Measurements from ENCODE around the gene CCL2.

CCL2 gene

DNA sequence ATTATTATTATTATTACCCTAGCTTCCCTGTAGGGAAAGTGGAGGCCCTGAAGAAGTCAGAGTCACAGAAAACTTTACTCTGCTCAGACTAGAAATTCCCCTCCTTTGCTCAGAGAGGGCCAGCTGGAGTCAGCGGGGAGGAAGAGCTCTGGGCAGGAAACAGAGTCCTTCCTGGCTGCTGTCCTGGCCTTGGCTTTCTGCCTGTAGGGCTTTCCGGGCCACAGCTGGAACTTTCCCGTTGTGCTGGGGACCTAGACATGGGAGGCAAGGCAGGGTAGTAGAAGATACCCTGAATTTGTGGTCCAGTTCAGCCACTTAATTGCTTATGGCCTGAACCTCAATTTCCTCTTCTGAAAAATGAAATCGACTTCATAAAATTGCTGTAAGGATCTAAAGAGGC, 14.0 kb upstream of the CCL2 start:
- WGBS, 2 experiments (ENCODE audit: insufficient coverage in 2 of 2) = 79% methylated on average over 3 of the region's 4 CpGs; no CpG with 5 or more reads in 1 of the 2 experiments
- H3K36me3 ChIP-seq (ENCODE audit: control insufficient read depth, insufficient read depth, low read length) = no peaks in the 10 kb centered on the region
- no peak overlapping the region for H3K4me3 ChIP-seq (ENCODE audit: extremely low read depth, insufficient read depth, low read length, poor library complexity, severe bottlenecking)
- H3K27ac ChIP-seq (ENCODE audit: low read depth, low read length, severe bottlenecking) = no peak overlapping the region
- peaks cover 20% of the 10 kb centered on the region for H3K4me1 ChIP-seq (ENCODE audit: control insufficient read depth, insufficient read depth, low read length, poor library complexity, severe bottlenecking)
- no peaks in the 10 kb centered on the region for H3K9me3 ChIP-seq (ENCODE audit: control insufficient read depth, low read length)

GRCh38 chr17:34242587-34243363, 12.3 kb upstream of the CCL2 start:
- Histone ChIP-seq H3K27ac (ENCODE audit: low read depth, low read length, severe bottlenecking) (no peak overlapping the region), H3K4me1 (ENCODE audit: control insufficient read depth, insufficient read depth, low read length, poor library complexity, severe bottlenecking) (peaks cover 9% of the 10 kb centered on the region), H3K36me3 (ENCODE audit: control insufficient read depth, insufficient read depth, low read length) (no peaks in the 10 kb centered on the region), H3K9me3 (ENCODE audit: control insufficient read depth, low read length) (no peaks in the 10 kb centered on the region), H3K4me3 (ENCODE audit: extremely low read depth, insufficient read depth, low read length, poor library complexity, severe bottlenecking) (no peak overlapping the region)
- WGBS, 2 experiments (ENCODE audit: insufficient coverage in 2 of 2) = 84 to 97% methylated on average over 5 to 6 of the region's 8 CpGs

- Histone ChIP-seq H3K4me3 (ENCODE audit: extremely low read depth, insufficient read depth, low read length, poor library complexity, severe bottlenecking) (no peak overlapping the region), H3K9me3 (ENCODE audit: control insufficient read depth, low read length) (no peaks in the 10 kb centered on the region), H3K4me1 (ENCODE audit: control insufficient read depth, insufficient read depth, low read length, poor library complexity, severe bottlenecking) (peaks cover under 1% of the 10 kb centered on the region), H3K36me3 (ENCODE audit: control insufficient read depth, insufficient read depth, low read length) (no peaks in the 10 kb centered on the region), H3K27ac (ENCODE audit: low read depth, low read length, severe bottlenecking) (no peak overlapping the region)
- 90 to 92% methylated on average over 6 to 7 of the region's 7 CpGs for WGBS, 2 experiments (ENCODE audit: insufficient coverage in 2 of 2)
These were observed 11.4 kb upstream of the CCL2 start for GRCh38 chr17:34243364-34244320.

DNA sequence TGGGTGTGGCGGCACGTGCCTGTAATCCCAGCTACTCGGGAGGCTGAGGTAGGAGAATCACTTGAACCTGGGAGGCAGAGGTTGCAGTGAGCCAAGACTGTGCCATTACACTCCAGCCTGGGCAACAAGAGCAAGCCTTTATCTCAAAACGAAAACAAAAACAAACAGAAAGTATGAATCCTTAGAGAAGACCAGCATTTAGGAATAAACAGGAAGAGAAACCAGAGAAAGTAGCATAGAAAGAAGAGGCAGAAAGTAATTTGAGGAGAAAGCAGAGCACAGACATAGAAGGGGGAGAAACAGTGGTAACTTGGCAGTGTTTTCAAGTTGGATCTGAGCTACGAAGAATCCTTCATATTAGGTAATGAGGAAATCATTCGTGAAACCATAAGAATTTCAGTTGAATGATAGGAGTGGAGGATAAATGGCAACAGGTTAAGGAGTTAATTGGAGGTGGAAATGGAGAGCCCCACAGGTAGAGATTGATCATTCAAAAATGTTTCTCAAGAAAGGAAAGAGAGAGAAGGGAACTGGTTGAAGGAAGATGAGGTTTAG, 9.7 kb upstream of the CCL2 start:
- Histone ChIP-seq H3K36me3 (ENCODE audit: control insufficient read depth, insufficient read depth, low read length) (no peaks in the 10 kb centered on the region), H3K27ac (ENCODE audit: low read depth, low read length, severe bottlenecking) (no peak overlapping the region), H3K4me1 (ENCODE audit: control insufficient read depth, insufficient read depth, low read length, poor library complexity, severe bottlenecking) (no peaks in the 10 kb centered on the region), H3K9me3 (ENCODE audit: control insufficient read depth, low read length) (no peaks in the 10 kb centered on the region), H3K4me3 (ENCODE audit: extremely low read depth, insufficient read depth, low read length, poor library complexity, severe bottlenecking) (no peak overlapping the region)
- WGBS, 2 experiments (ENCODE audit: insufficient coverage in 2 of 2) = 93% methylated on average over 3 to 5 of the region's 6 CpGs

- Histone ChIP-seq H3K4me3 (ENCODE audit: extremely low read depth, insufficient read depth, low read length, poor library complexity, severe bottlenecking) (no peak overlapping the region), H3K36me3 (ENCODE audit: control insufficient read depth, insufficient read depth, low read length) (no peaks in the 10 kb centered on the region), H3K9me3 (ENCODE audit: control insufficient read depth, low read length) (no peaks in the 10 kb centered on the region), H3K4me1 (ENCODE audit: control insufficient read depth, insufficient read depth, low read length, poor library complexity, severe bottlenecking) (peaks cover 8% of the 10 kb centered on the region), H3K27ac (ENCODE audit: low read depth, low read length, severe bottlenecking) (no peak overlapping the region)
- 100% methylated on average over 1 of the region's 1 CpG; no CpG with 5 or more reads in 1 of the 2 experiments for WGBS, 2 experiments (ENCODE audit: insufficient coverage in 2 of 2)
These were observed 8.6 kb upstream of the CCL2 start for GRCh38 chr17:34246446-34246845.

- no peak overlapping the region for H3K4me3 ChIP-seq (ENCODE audit: extremely low read depth, insufficient read depth, low read length, poor library complexity, severe bottlenecking)
- H3K36me3 ChIP-seq (ENCODE audit: control insufficient read depth, insufficient read depth, low read length) = no peaks in the 10 kb centered on the region
- no peaks in the 10 kb centered on the region for H3K9me3 ChIP-seq (ENCODE audit: control insufficient read depth, low read length)
- WGBS, 2 experiments (ENCODE audit: insufficient coverage in 2 of 2) = 100% methylated on average over 1 of the region's 3 CpGs; no CpG with 5 or more reads in 1 of the 2 experiments
- peaks cover 12% of the 10 kb centered on the region for H3K4me1 ChIP-seq (ENCODE audit: control insufficient read depth, insufficient read depth, low read length, poor library complexity, severe bottlenecking)
- no peak overlapping the region for H3K27ac ChIP-seq (ENCODE audit: low read depth, low read length, severe bottlenecking)
These were observed 8.2 kb upstream of the CCL2 start for GRCh38 chr17:34246881-34247280.

- H3K36me3 ChIP-seq (ENCODE audit: control insufficient read depth, insufficient read depth, low read length) = no peaks in the 10 kb centered on the region
- WGBS, 2 experiments (ENCODE audit: insufficient coverage in 2 of 2) = 90 to 91% methylated on average over 4 to 5 of the region's 6 CpGs
- peaks cover 29% of the 10 kb centered on the region for H3K4me1 ChIP-seq (ENCODE audit: control insufficient read depth, insufficient read depth, low read length, poor library complexity, severe bottlenecking)
- H3K4me3 ChIP-seq (ENCODE audit: extremely low read depth, insufficient read depth, low read length, poor library complexity, severe bottlenecking) = no peak overlapping the region
- H3K9me3 ChIP-seq (ENCODE audit: control insufficient read depth, low read length) = no peaks in the 10 kb centered on the region
- H3K27ac ChIP-seq (ENCODE audit: low read depth, low read length, severe bottlenecking) = no peak overlapping the region
These were observed 6.5 kb upstream of the CCL2 start for GRCh38 chr17:34248511-34249024.

GRCh38 chr17:34249061-34249460, 6.0 kb upstream of the CCL2 start:
- no peak overlapping the region for H3K27ac ChIP-seq (ENCODE audit: low read depth, low read length, severe bottlenecking)
- no peak overlapping the region for H3K4me3 ChIP-seq (ENCODE audit: extremely low read depth, insufficient read depth, low read length, poor library complexity, severe bottlenecking)
- H3K4me1 ChIP-seq (ENCODE audit: control insufficient read depth, insufficient read depth, low read length, poor library complexity, severe bottlenecking) = peaks cover 34% of the 10 kb centered on the region
- no peaks in the 10 kb centered on the region for H3K36me3 ChIP-seq (ENCODE audit: control insufficient read depth, insufficient read depth, low read length)
- H3K9me3 ChIP-seq (ENCODE audit: control insufficient read depth, low read length) = no peaks in the 10 kb centered on the region
- 83 to 100% methylated on average over 1 of the region's 1 CpG for WGBS, 2 experiments (ENCODE audit: insufficient coverage in 2 of 2)

- H3K4me3 ChIP-seq (ENCODE audit: extremely low read depth, insufficient read depth, low read length, poor library complexity, severe bottlenecking) = no peak overlapping the region
- H3K36me3 ChIP-seq (ENCODE audit: control insufficient read depth, insufficient read depth, low read length) = no peaks in the 10 kb centered on the region
- WGBS, 2 experiments (ENCODE audit: insufficient coverage in 2 of 2) = 100% methylated on average over 1 of the region's 1 CpG
- H3K27ac ChIP-seq (ENCODE audit: low read depth, low read length, severe bottlenecking) = no peak overlapping the region
- H3K4me1 ChIP-seq (ENCODE audit: control insufficient read depth, insufficient read depth, low read length, poor library complexity, severe bottlenecking) = peaks cover 38% of the 10 kb centered on the region
- H3K9me3 ChIP-seq (ENCODE audit: control insufficient read depth, low read length) = no peaks in the 10 kb centered on the region
These were observed 5.6 kb upstream of the CCL2 start for GRCh38 chr17:34249478-34249877.

- Histone ChIP-seq H3K9me3 (ENCODE audit: control insufficient read depth, low read length) (no peaks in the 10 kb centered on the region), H3K27ac (ENCODE audit: low read depth, low read length, severe bottlenecking) (no peak overlapping the region), H3K4me3 (ENCODE audit: extremely low read depth, insufficient read depth, low read length, poor library complexity, severe bottlenecking) (no peak overlapping the region), H3K36me3 (ENCODE audit: control insufficient read depth, insufficient read depth, low read length) (no peaks in the 10 kb centered on the region), H3K4me1 (ENCODE audit: control insufficient read depth, insufficient read depth, low read length, poor library complexity, severe bottlenecking) (peaks cover 53% of the 10 kb centered on the region)
- 69 to 85% methylated on average over 2 of the region's 3 CpGs for WGBS, 2 experiments (ENCODE audit: insufficient coverage in 2 of 2)
These were observed 3.9 kb upstream of the CCL2 start for GRCh38 chr17:34251186-34251585.

Data from mesodermal cell (in vitro differentiated cells).